Measurements from ENCODE around the gene PIGQ.

GRCh38 chr16:540645-541340 is 29.0 kb upstream of the PIGQ start:
- TF ChIP-seq POLR2A (IDR thresholded peaks at IDR 0.05) (no peak), CTCF (IDR thresholded peaks at IDR 0.05) (no peak)

Data from testis (tissue), 2 donors.